Lower lobe of right lung (tissue), 2 donors: Measurements from ENCODE around the gene RBM4B. TPM values are rescaled to one million over a fixed set of nuclear protein-coding genes. Genes with fewer than 3 reads are reported as not detected.

Experiments
- ATAC-seq, 2 donors: fragments of 200-7000 bp; cut with Tn5 transposase; one replicate each; pipeline ENCODE4 v1.9.1; 2020 to 2022; ENCODE audit warnings: mild to moderate bottlenecking in 2 of 2, moderate library complexity in 2 of 2
- DNase-seq: peaks from one replicate; pipeline ENCODE4 v3.0.0-alpha.2; 2020
- H3K27ac ChIP-seq: fragments of 200-600 bp; one replicate; pipeline ENCODE4 v1.8.0; 2022
- H3K27me3 ChIP-seq: fragments of 200-600 bp; one replicate; pipeline ENCODE4 v1.8.0; 2022; ENCODE audit warnings: low read depth
- H3K36me3 ChIP-seq: fragments of 200-600 bp; one replicate; pipeline ENCODE4 v1.8.0; 2022; ENCODE audit warnings: mild to moderate bottlenecking
- H3K4me1 ChIP-seq: fragments of 200-600 bp; one replicate; pipeline ENCODE4 v1.8.0; 2022
- H3K4me3 ChIP-seq: fragments of 200-600 bp; one replicate; pipeline ENCODE4 v1.8.0; 2022; ENCODE audit warnings: mild to moderate bottlenecking
- H3K9me3 ChIP-seq: fragments of 200-600 bp; one replicate; pipeline ENCODE4 v1.8.0; 2022
- intact Hi-C: fragments of 100-400 bp; cut with DNase I; formaldehyde crosslinking; loops from one replicate; pipeline ENCODE4 v1.11.0; 2022
- total RNA-seq: library from RNA; stranded (reverse); fragmentation: NEBNext Ultra II Directional; extraction: Animal tissue kit (Norgen Biotek cat#: 25700); gene quantifications from one replicate; pipeline ENCODE4 v1.2.1, GENCODE V29; 2021
- TF ChIP-seq, protein P1 (sequence below): fragments of 200-600 bp; IDR thresholded peaks from one replicate; pipeline ENCODE4 v1.8.0; 2022; ENCODE audit warnings: antibody characterized with exemption, mild to moderate bottlenecking
- donor health status: DM: no; HTN: yes; CAD: no; lungs with severe emphysema.

The RBM4B gene
- total RNA-seq, 1 donor from 2014 or later = 17.6 TPM

- Histone ChIP-seq H3K36me3 (no peaks in the 10 kb centered on the region), H3K27me3 (no peaks in the 10 kb centered on the region), H3K4me1 (no peaks in the 10 kb centered on the region), H3K4me3 (no peak overlapping the region), H3K27ac (no peak overlapping the region), H3K9me3 (no peaks in the 10 kb centered on the region)
- ATAC-seq (no peak), DNase-seq (no peak)
- TF ChIP-seq, protein P1, sequence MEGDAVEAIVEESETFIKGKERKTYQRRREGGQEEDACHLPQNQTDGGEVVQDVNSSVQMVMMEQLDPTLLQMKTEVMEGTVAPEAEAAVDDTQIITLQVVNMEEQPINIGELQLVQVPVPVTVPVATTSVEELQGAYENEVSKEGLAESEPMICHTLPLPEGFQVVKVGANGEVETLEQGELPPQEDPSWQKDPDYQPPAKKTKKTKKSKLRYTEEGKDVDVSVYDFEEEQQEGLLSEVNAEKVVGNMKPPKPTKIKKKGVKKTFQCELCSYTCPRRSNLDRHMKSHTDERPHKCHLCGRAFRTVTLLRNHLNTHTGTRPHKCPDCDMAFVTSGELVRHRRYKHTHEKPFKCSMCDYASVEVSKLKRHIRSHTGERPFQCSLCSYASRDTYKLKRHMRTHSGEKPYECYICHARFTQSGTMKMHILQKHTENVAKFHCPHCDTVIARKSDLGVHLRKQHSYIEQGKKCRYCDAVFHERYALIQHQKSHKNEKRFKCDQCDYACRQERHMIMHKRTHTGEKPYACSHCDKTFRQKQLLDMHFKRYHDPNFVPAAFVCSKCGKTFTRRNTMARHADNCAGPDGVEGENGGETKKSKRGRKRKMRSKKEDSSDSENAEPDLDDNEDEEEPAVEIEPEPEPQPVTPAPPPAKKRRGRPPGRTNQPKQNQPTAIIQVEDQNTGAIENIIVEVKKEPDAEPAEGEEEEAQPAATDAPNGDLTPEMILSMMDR = no peak
- intact Hi-C loops = no loop called here
Observed at GRCh38 chr11:66685276-66686099, 7.8 kb upstream of the RBM4B start.

GRCh38 chr11:66684635-66685034 lies 6.9 kb upstream of the RBM4B start:
- TF ChIP-seq, protein P1 = no peak
- intact Hi-C loops = loop anchor here (5.0 kb wide), 1 partner anchor 107 kb away; no protein-coding TSS in a partner anchor
- DNase-seq = no peak

DNA sequence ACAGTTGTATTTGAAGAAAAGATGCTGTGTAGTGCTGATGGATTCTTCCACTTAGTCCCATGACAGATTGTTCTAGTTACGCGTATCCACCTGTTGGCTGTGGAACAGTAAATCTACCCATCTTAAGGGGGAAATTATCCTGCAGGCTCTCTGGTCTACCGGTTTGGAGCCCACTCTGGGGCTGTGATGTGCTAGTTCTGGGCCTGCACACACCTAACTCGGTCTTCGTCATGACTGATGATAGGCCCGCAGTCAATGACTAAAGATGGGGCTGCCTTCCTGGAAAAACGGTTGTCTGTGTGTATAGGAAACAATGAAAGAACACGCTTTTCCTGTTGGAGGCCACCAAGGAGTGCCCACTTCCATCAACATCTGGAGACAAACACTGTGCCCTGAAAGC lies 6.2 kb upstream of the RBM4B start:
- no peaks in the 10 kb centered on the region for H3K27me3 ChIP-seq
- no peaks in the 10 kb centered on the region for H3K4me1 ChIP-seq
- TF ChIP-seq, protein P1 = no peak
- no peak overlapping the region for H3K4me3 ChIP-seq
- H3K9me3 ChIP-seq = no peaks in the 10 kb centered on the region
- H3K27ac ChIP-seq = no peak overlapping the region
- no peaks in the 10 kb centered on the region for H3K36me3 ChIP-seq
- intact Hi-C loops = loop anchor here (5.0 kb wide), 1 partner anchor 107 kb away; no protein-coding TSS in a partner anchor
- ATAC-seq (no peak), DNase-seq (no peak)

More at GRCh38 chr11:66684635-66685034, 6.9 kb upstream of the RBM4B start:
- Histone ChIP-seq H3K4me1 (no peaks in the 10 kb centered on the region), H3K4me3 (no peak overlapping the region), H3K9me3 (no peaks in the 10 kb centered on the region), H3K27me3 (no peaks in the 10 kb centered on the region), H3K27ac (no peak overlapping the region), H3K36me3 (no peaks in the 10 kb centered on the region)
- ATAC-seq = no peak

DNA sequence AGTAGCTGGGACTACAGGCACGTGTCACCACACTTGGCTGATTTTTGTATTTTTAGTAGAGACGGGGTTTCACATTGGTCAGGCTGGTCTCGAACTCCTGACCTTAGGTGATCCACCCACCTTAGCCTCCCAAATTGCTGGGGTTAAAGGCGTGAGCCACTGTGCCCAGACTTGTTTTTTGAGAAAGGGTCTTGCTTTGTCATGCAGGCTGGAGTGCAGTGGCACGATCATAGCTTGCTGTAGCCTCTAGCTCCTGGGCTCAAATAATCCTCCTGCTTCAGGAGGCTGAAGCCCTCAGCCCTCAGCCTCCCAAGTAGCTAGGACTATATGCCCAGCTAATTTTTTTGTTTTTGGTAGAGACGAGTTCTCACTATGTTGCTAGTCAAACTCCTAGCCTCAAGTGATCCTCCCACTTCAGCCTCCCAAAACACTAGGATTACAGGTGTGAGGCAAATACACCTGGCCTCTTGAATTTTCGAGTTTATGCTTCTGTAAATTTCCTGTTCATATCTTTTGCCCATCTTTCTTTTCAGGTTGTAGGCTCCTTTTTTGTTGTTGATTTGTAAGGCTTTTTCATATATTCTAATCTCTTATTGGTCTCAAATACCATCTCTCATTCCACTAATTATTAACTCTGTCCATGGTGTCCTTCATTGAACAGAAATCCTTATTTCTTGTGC lies 3.4 kb upstream of the RBM4B start:
- H3K27ac ChIP-seq = no peak overlapping the region
- ATAC-seq (no peak), DNase-seq (no peak)
- no peaks in the 10 kb centered on the region for H3K9me3 ChIP-seq
- intact Hi-C loops = loop anchor here (5.0 kb wide), 1 partner anchor 104 kb away; no protein-coding TSS in a partner anchor
- no peaks in the 10 kb centered on the region for H3K36me3 ChIP-seq
- H3K4me1 ChIP-seq = peaks cover 13% of the 10 kb centered on the region
- no peak overlapping the region for H3K4me3 ChIP-seq
- H3K27me3 ChIP-seq = no peaks in the 10 kb centered on the region
- TF ChIP-seq, protein P1 = no peak

DNA sequence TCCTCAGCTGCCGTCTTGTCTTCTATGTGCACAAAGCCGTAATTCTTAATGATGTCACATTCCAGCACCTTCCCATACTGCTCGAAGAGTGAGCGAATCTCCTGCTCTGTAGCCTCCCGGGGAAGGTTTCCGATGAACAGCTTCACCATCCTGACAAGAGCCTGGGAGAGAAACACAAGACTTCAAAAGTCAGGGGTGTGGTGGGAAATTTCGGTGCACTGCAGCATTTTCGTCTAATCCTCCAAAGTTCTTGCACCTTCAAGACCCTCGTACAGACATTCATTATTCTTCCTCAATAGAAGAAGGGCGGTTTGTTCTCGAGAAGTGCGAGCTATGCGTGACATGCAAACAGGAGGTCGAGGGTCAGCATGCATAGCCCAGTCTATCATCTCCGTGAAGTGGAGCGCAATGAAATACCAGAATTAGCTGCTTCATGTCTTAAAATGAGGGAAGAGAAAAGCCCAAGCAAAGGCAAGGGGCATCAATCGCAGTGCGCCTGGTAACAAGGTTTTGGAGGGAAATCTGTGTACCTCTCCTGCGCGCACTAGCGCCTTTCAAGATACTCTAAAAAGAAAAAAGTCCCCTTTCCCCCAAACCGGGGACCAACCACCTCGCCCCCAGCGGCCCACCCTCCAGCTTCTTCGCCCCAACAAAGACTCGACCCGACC lies 622 bp downstream of the RBM4B start:
- H3K27ac ChIP-seq = peak overlapping the region; percentile 93
- TF ChIP-seq, protein P1 = no peak
- intact Hi-C loops = no loop called here
- no peak for ATAC-seq
- H3K4me1 ChIP-seq = peaks cover 38% of the 10 kb centered on the region
- DNase-seq = no peak
- H3K27me3 ChIP-seq = no peaks in the 10 kb centered on the region
- peak overlapping the region; percentile 85 for H3K4me3 ChIP-seq
- H3K36me3 ChIP-seq = no peaks in the 10 kb centered on the region
- H3K9me3 ChIP-seq = no peaks in the 10 kb centered on the region
